ENCODE results near the gene CYP8B1.

Gene CYP8B1

DNA sequence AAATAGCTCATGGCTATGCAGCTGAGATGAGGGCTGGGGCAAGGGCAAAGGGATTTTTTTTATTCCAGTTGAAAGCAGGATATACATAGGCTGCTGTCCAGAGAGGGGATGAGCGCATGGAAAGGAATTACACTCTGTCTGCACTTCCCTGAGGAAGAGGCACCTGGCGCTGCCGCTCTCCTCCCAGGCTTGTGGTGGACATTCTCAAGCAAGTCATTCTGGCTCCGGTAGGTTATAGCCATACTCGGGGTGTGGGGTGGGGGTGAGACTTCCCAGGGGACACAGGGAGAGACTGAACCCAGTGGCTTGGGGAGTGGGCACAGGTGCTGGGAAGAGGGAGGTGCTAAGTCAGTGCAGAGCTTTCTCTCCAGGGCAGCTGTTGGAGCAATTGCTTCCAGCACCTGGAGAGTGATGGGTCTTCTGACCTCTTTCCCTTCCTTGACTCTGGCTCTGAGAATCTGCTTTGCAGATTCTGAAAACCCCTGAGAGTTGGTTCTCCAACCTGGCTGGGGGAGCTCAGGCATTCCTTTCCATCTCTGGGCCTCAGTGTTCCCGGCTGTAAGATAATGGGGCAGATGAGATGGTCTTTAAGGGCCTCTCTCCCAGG is 24.3 kb downstream of the CYP8B1 start:
- DNase-seq, result no peak

DNA sequence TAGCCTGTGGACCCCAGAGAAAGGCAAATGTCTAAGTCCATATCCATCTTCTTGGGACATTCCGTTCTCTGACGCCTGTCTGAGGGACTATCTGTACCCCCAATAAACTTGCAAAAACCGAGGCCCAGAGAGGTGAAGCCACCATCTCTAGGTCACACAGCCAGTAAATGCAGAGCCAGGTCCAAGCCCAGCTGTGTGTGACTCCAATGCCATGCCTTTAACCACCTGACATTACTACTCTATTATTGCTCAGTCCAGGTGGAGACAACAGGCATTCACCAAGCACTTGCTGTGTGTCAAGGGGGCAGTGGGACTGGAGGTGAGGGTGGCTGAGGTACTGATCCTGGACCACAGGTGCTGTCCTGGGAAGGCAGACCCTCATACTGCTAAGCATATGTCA is 25.4 kb downstream of the CYP8B1 start:
- no peak for DNase-seq

DNA sequence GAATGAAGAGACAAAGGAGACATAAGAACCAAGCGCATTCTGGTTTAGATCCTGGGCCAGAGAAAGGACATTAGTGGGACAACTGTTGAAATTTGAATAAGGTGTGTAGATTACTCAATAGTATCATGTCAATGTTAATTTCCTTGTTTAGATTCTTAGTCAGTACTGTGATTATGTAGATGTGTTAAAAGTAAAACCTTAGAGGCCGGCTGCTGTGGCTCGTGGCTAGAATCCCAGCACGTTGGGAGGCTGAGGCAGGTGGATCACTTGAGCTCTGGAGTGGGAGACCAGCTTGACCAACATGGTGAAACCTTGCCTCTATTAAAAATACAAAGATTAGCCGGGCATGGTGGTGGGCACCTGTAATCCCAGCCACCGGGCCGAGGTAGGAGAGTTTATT is 26.7 kb downstream of the CYP8B1 start:
- DNase-seq, result no peak

- DNase-seq, result peak; percentile 19
Observed at GRCh38 chr3:42847731-42848130, 27.9 kb downstream of the CYP8B1 start.

GRCh38 chr3:42846685-42847522 is 28.8 kb downstream of the CYP8B1 start:
- DNase-seq, result no peak

DNA sequence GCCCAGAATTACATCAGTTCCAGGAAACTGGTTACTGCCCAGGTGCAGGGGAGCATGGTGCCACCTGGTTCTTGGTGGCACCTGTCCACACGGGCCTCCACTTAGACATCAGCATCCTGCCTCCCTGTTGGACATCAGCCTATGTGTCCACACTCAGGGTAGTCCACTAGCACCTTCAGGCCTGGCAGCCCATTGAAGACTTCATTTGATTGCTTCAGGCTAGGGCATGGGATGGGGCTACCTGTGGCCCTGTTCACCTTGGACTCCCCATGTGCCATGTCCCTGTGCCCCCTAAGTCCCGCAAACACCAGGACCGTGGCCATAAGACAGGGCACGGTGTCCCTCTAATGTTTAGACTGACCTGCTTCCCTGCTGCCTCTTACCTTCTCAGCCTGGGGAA is 30.9 kb downstream of the CYP8B1 start:
- DNase-seq, result no peak

GRCh38 chr3:42844412-42844713 is 31.3 kb downstream of the CYP8B1 start:
- DNase-seq, result no peak

- no peak for DNase-seq
Observed at GRCh38 chr3:42843713-42844411, 31.8 kb downstream of the CYP8B1 start.

- no peak for DNase-seq
Observed at GRCh38 chr3:42841332-42841731, 34.3 kb downstream of the CYP8B1 start.

DNA sequence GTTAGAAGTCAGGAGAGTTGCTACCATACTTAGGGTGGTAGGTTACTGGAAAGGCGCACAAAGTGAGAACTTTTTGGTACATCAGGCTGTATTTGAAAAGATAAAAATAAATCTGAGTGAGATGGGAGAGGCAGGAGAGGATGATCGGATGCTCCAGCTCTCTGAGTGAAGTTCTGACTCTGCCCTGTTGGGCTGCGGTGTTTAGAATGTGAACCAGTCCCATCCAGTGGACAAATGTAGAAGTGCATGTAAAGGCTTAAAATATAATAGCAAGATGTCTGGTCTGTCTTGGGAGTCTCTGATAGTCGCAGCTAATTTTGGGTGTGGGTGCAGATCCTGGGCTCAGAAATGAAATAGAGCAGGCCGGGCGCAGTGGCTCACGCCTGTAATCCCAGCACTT is 36.1 kb downstream of the CYP8B1 start:
- peak; percentile 81 for DNase-seq

DNA sequence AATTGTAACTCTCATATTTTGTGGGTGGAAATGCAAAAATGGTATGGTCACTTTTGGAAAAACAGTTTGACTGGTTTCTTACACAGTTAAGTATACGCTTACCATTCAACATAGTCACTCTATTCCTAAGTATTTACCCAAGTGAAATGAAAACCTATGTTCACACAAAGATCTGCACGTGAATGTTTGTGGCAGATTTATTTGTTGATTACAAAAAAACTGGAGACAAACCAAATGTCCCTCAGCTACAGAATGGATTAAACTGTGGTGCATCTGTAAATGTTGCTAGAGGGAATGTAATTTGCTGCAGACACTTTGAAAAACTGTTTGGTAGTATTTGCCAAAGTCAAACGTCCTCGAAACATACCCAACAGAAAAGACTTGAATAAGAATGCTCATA is 37.1 kb downstream of the CYP8B1 start:
- DNase-seq, result no peak

DNA sequence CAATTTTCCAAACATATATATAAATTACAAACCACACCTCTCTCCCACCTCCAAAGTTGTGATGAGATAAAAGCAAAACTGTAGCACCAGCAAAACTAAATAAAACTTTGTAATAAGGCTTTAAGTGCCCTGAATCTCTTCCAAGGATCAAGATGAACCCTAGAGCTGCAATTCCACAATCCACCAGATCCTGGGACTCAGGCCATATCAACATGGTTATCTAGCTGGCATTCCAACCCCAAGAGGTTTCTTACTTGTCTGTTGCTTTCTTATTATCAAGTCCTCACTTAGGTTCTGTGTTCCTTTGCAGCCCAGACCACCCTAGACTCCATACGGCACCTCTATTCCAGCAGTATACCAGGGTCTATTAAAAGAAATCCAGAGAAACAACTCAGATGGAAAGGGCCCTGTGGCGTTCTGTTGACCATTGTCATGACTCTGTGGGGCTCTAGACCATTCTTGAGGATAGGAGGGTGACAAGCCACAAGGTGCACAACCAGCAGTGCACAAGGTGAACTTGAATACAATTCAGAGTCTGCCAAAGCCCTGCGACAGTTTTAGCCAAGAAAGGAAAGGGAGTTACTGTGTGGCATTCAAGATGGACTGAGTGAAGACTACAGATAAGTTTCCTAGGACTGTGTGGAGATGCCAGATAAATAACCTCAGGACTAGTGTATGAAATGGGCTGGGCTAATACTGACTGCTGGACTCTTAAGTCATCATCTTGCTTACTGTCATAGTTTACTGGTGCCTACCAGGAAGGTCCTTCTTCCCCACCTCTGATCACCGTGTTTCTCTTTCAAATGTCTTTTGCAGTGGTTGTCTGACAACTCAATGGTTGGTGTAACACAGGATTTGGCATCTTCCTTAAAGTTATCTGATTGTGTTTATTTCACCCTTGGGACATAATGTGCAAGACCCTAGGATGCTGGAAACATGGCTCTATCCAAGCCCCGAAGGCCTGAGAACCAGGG is 39.2 kb downstream of the CYP8B1 start:
- DNase-seq, result no peak

DNA sequence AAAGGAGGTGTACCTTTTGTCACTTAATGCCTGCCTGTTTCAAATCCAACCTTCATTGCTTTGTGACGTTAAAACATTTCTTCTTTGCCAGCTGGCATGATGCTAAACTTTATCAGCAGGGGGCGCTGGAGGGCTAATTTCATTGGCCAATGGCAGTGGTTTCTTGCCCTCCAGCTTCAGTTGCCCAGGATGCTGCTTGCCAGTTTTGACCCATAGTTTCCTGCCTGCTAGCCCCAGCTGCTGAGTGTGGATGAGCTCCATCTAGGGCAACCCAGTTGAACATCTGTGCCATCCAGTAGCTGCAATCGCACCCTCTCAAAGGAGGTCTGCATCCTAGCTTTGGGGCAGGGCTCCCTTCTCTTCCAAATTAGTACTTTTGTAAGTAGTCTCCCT is 44.4 kb downstream of the CYP8B1 start:
- DNase-seq, result peak; percentile 81

- peak; percentile 35 for DNase-seq
Observed at GRCh38 chr3:42830437-42831320, 45.0 kb downstream of the CYP8B1 start.

DNA sequence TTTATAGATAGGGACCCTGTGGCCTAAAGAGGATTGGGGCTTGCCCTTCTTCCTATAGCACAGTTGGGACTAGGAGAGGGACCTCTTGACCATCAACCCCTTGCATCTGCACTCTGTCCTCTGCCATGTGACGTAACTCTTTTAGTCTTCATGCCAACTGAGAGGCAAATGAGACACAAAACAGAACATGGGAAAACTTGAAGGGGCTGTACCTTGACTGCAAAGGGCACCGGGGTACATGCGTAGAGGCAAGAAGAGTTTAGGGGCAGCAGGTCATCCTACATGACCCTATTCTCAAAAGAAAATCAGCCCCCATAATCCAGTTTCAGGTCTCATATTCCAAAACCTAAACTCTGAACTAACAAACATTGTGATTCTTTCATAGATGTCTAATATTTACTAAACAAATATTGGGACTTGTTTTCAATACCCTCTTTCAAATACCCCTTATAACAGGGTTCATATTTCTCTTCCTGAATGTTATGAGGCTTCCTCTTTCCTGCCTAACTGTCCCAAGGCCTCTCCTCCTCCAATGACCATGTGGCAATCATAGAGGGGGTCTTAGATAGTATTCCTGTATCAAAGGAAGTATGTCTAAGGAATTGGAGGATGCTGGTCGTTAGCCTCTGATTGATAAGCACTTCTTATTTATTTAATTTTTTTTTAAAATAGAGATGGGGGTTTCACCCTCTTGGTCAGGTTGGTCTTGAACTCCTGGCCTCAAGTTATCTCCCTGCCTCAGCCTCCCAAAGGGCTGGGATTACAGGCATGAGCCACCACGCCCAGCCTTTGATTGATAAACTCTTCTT is 45.8 kb downstream of the CYP8B1 start:
- DNase-seq, result no peak

DNA sequence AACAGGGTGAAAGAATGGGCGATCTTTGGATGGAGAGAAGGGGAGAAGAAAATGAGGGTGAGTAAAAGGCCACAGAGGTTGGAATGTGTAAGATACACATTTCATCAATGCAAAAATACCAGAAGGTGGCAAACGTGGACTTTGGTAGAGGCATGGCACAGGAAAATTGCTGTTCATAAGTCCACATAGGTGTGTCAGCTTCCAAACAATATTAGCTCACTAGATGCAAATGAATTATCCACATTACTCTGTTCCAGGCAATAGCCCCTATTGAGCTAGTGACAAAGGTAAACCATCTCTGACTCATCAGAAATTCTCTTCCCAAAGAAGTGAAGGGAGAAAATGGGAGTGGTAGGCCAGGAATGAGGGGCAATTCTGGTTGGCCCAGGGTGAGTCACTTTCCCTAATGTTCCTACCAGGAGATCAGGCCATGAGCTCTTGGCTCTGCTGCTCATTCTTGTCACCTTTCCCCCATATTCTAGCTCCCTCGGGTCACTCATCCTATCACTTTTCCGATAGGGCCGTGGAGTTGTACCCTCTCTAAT is 46.5 kb downstream of the CYP8B1 start:
- no peak for DNase-seq

GRCh38 chr3:42827654-42828053 is 48.0 kb downstream of the CYP8B1 start:
- DNase-seq, result no peak

- DNase-seq, result no peak
Observed at GRCh38 chr3:42827023-42827422, 48.7 kb downstream of the CYP8B1 start.

GRCh38 chr3:42826141-42826540 is 49.5 kb downstream of the CYP8B1 start:
- DNase-seq, result no peak

- DNase-seq, result no peak
Observed at GRCh38 chr3:42823351-42823750, 52.3 kb downstream of the CYP8B1 start.

GRCh38 chr3:42822828-42823227 is 52.9 kb downstream of the CYP8B1 start:
- DNase-seq, result no peak

Measured in eye (tissue), 1 donor.